C4-2B (cell line): Measurements from ENCODE around the gene NTRK2.

Experiments used
- ZFX ChIP-seq: fragments of 450-650 bp; IDR thresholded peaks from 2 replicates; pipeline ENCODE4 v1.6.1; 2017
- TF ChIP-seq, protein P1 (sequence below): fragments of 450-650 bp; conservative IDR thresholded peaks from 2 replicates; pipeline ENCODE4 v1.5.1; 2017; ENCODE audit warnings: mild to moderate bottlenecking

DNA sequence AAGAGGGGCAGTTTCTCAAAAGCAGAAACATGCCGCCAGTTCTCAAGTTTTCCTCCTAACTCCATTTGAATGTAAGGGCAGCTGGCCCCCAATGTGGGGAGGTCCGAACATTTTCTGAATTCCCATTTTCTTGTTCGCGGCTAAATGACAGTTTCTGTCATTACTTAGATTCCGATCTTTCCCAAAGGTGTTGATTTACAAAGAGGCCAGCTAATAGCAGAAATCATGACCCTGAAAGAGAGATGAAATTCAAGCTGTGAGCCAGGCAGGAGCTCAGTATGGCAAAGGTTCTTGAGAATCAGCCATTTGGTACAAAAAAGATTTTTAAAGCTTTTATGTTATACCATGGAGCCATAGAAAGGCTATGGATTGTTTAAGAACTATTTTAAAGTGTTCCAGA, 142.8 kb downstream of the NTRK2 start:
- TF ChIP-seq, protein P1, sequence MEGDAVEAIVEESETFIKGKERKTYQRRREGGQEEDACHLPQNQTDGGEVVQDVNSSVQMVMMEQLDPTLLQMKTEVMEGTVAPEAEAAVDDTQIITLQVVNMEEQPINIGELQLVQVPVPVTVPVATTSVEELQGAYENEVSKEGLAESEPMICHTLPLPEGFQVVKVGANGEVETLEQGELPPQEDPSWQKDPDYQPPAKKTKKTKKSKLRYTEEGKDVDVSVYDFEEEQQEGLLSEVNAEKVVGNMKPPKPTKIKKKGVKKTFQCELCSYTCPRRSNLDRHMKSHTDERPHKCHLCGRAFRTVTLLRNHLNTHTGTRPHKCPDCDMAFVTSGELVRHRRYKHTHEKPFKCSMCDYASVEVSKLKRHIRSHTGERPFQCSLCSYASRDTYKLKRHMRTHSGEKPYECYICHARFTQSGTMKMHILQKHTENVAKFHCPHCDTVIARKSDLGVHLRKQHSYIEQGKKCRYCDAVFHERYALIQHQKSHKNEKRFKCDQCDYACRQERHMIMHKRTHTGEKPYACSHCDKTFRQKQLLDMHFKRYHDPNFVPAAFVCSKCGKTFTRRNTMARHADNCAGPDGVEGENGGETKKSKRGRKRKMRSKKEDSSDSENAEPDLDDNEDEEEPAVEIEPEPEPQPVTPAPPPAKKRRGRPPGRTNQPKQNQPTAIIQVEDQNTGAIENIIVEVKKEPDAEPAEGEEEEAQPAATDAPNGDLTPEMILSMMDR: no peak
- no peak for TF ChIP-seq ZFX
